Dermis blood vessel endothelial cell (primary cell): ENCODE measurements around the gene TEDC1. TPM values are rescaled to one million over a fixed set of nuclear protein-coding genes. Genes with fewer than 3 reads are reported as not detected.

Source experiments
- DNase-seq: peaks from one replicate; pipeline ENCODE4 v3.0.0; 2010
- total RNA-seq: library from RNA; depleted of rRNA; stranded (reverse); fragments of >200 nt; gene quantifications from 2 replicates; pipeline ENCODE4 v1.2.3, GENCODE V29; 2014

The TEDC1 gene
- total RNA-seq, 1 donor from 2014 or later, result 9.7 TPM

GRCh38 chr14:105474483-105475268, 16.4 kb upstream of the TEDC1 start, which contains the start of gene CRIP2:
TSS of gene CRIP2 (plus strand) at chr14:105474821. CDS start at chr14:105474863, 42 bp downstream.
- peak; percentile 69 for DNase-seq

- DNase-seq, result peak; percentile 78
Measured at GRCh38 chr14:105475269-105476096, 15.6 kb upstream of the TEDC1 start.

- DNase-seq, result peak; percentile 80
Measured at GRCh38 chr14:105476097-105476830, 14.8 kb upstream of the TEDC1 start.

- DNase-seq, result peak; percentile 44
Measured at GRCh38 chr14:105476831-105477659, 14.0 kb upstream of the TEDC1 start.

- DNase-seq, result peak; percentile 37
Measured at GRCh38 chr14:105477660-105478397, 13.2 kb upstream of the TEDC1 start.

GRCh38 chr14:105478398-105479251, 12.4 kb upstream of the TEDC1 start:
- no peak for DNase-seq

GRCh38 chr14:105479431-105480158, 11.5 kb upstream of the TEDC1 start:
- no peak for DNase-seq

- DNase-seq, result no peak
Measured at GRCh38 chr14:105480199-105480746, 10.8 kb upstream of the TEDC1 start.

- DNase-seq, result peak; percentile 95
Measured at GRCh38 chr14:105480807-105481801, 9.9 kb upstream of the TEDC1 start.

GRCh38 chr14:105481886-105482457, 9.1 kb upstream of the TEDC1 start:
- peak; percentile 99 for DNase-seq

- DNase-seq, result no peak
Measured at GRCh38 chr14:105482486-105483110, 8.4 kb upstream of the TEDC1 start.

GRCh38 chr14:105483300-105484068, 7.6 kb upstream of the TEDC1 start:
- no peak for DNase-seq

GRCh38 chr14:105484069-105484996, 6.7 kb upstream of the TEDC1 start:
- DNase-seq, result peak; percentile 64

- no peak for DNase-seq
Measured at GRCh38 chr14:105484997-105485393, 6.1 kb upstream of the TEDC1 start.

- DNase-seq, result peak; percentile 65
Measured at GRCh38 chr14:105485739-105486162, 5.3 kb upstream of the TEDC1 start.
